Measurements from ENCODE around the gene SYF2.

DNA sequence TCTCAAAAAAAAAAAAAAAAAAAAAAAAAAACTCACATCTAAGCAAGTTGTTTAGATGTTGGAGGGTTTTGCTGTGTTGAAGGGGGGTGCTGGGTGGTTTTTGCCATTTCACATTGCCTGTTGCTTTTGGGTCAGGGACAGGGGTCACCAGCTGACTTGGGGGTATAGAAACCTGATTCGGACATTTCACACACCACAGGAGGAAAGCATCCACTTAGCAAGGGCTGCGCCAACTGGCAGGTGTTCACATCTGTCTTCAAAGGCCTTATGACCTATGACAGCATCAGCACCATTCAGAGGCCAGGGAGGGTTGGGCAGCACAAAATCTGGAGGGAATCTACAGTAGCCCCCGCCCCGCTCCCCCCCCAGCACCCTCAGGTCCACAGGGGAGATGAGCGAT, 45.2 kb downstream of the SYF2 start:
- no peak for TF ChIP-seq POLR2A (IDR thresholded peaks at IDR 0.05; ENCODE audit: low read length)
- no peak for TF ChIP-seq GATA1 (IDR thresholded peaks at IDR 0.05; ENCODE audit: low read depth, low read length)

Data from erythroblast (primary cell).